SKM-1 treated with dmso at 0.1 percent for 144 hours (cell line): ENCODE results near the gene NOLC1.

Experiments used
- DNase-seq: peaks from one replicate; lab custom pipeline; 2025; ENCODE audit not compliant: unreplicated experiment; lab: John Stamatoyannopoulos, UW

NOLC1 gene

DNA sequence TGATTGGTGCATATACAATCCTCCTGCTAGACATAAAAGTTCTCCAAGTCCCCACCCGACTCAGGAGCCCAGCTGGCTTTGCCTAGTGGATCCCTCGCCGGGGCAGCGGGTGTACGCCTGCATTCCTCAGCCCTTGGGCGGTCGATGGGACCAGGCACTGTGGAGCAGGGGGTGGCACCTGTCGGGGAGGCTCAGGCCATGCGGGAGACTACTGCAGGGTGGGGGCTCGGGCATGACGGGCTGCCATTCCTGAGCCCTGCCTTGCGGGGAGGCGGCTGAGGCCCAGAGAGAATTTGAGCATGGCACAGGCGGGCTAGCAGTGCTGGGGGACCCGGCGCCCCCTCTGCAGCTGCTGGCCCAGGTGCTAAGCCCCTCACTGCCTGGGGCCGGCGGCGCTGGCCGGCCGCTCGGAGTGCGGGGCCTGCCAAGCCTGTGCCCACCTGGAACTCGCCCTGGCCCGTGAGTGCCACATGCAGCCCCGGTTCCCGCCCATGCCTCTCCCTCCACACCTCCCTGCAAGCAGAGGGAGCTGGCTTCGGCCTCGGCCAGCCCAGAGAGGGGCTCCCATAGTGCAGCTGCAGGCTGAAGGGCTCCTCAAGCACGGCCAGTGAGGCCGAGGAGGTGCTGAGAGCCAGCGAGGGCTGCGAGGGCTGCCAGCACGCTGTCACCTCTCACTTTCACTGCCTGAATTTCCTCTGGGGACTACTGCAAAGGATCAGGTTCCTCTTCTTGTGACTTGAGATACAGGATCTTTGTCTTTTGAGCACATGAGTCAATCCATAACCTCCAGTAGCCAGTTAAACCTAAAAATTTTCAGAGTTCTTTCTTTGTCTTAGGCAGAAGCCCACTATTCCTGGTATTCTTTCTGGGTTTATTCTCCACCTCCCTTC, 48.8 kb downstream of the NOLC1 start:
- DNase-seq, result no peak

- no peak for DNase-seq
Observed at GRCh38 chr10:102202386-102202785, 50.2 kb downstream of the NOLC1 start.

DNA sequence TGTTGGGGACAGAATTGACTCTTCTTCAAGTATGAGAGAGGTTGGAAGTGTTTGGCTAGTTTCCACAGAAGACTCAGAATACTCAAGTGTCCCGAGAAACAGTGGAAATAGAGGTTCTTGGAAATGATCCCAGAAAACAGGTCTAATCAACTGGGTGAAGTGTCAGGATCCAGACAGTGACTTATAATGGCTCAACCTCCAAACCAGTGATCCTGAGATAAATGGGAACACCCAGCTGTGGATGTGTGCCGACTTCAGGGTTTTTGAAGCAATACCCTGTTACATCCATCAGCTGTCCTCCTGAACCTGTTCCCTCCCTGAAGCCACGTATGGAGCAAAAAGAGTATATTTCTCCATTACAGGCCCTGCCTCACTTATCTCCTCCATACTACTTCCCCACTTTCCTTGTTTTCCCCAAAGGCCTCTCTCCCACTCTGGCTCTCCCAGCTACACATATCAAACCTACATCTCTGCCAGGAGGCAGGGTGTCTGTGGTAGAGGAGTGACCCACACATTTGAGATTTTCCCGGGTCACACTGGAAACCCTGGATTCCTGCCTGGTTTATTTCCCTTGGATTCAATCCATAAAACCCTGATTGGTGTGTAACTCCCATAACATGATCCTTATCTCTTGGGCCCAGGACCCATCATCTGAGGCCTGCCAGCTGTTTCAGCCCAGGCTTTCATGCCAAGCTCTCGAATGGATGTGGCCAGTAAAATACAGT, 56.3 kb downstream of the NOLC1 start:
- DNase-seq, result no peak

DNA sequence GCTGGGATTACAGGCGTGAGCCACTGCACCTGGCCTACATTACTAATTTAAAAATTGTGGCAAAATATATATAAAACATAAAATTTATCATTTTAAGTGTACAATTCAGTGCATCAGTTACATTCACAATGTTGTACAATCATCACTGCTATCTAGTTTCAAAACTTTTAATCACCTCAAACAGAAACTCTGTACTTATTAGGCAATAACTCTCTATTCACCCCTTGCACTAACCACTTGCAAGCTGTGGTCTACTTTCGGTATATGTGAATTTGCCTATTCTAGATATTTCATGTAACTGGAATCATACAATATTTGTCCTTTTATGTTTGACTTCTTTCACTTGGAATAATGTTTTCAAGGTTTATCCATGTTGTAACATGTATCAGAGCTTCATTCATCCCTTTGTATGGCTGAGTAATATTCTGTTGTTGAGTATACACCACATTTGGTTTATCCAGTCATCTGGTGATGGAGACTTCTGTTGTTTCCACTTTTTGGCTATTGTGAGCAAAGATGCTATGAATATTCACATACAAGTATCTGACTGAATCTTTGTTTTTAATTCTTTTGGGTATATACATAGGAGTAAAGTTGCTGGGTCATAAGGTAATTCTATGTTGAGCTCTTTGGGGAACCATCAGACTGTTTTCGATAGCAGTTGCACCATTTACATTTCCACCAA, 59.6 kb downstream of the NOLC1 start:
- DNase-seq, result no peak
